Fibroblast of lung (primary cell): ENCODE data around the gene SNX33. TPM values are rescaled to one million over a fixed set of nuclear protein-coding genes. Genes with fewer than 3 reads are reported as not detected.

Source experiments
- DNase-seq, 2 donors: peaks; one replicate each; pipeline versions ENCODE4 v3.0.0 to v3.0.0-alpha.2; 2010; ENCODE audit warnings: low read depth in 2 of 2
- H2AFZ ChIP-seq: 2 replicates; pipeline ENCODE4 v1.5.1; 2012; ENCODE audit warnings: low read length, control low read depth, inconsistent platforms
- H3K27ac ChIP-seq: 2 replicates; pipeline ENCODE4 v1.5.1; 2011; ENCODE audit warnings: low read length, control low read depth; ENCODE audit not compliant: insufficient read depth
- H3K27me3 ChIP-seq: 2 replicates; pipeline ENCODE4 v1.5.1; 2011; ENCODE audit warnings: mild to moderate bottlenecking, low read length; ENCODE audit not compliant: control insufficient read depth, insufficient read depth
- H3K36me3 ChIP-seq: 2 replicates; pipeline ENCODE4 v1.5.1; 2011; ENCODE audit warnings: low read length; ENCODE audit not compliant: control insufficient read depth, insufficient read depth
- H3K4me1 ChIP-seq: 2 replicates; pipeline ENCODE4 v1.5.1; 2011; ENCODE audit warnings: low read length; ENCODE audit not compliant: control insufficient read depth, insufficient read depth; ENCODE audit errors: extremely low read depth
- H3K4me2 ChIP-seq: 2 replicates; pipeline ENCODE4 v1.5.1; 2011; ENCODE audit warnings: low read length, control low read depth; ENCODE audit not compliant: insufficient read depth; ENCODE audit errors: extremely low read depth
- H3K4me3 ChIP-seq, 4 experiments: fragments of 200-600 bp in 1 of 4; sonication (generic) in 1 of 4; replicated peaks in 1 of 4; 2 replicates each; pipeline ENCODE4 v1.5.1; 2011 to 2016; ENCODE audit warnings: low read length in 4 of 4, low read depth in 3 of 4, mild to moderate bottlenecking in 3 of 4, control low read depth in 2 of 4, inconsistent platforms in 1 of 4, mixed read lengths in 1 of 4; ENCODE audit not compliant: insufficient read depth in 1 of 4; ENCODE audit errors: control extremely low read depth in 1 of 4
- H3K79me2 ChIP-seq: 2 replicates; pipeline ENCODE4 v1.5.1; 2012; ENCODE audit warnings: mild to moderate bottlenecking, low read length, inconsistent platforms; ENCODE audit not compliant: control insufficient read depth, insufficient read depth
- H3K9ac ChIP-seq: 2 replicates; pipeline ENCODE4 v1.5.1; 2011; ENCODE audit warnings: mild to moderate bottlenecking, low read length, control low read depth; ENCODE audit not compliant: insufficient read depth
- H3K9me3 ChIP-seq: 2 replicates; pipeline ENCODE4 v1.5.1; 2012; ENCODE audit warnings: low read depth, low read length; ENCODE audit not compliant: control insufficient read depth, insufficient read depth
- H4K20me1 ChIP-seq: 2 replicates; pipeline ENCODE4 v1.5.1; 2011; ENCODE audit warnings: low read length; ENCODE audit not compliant: control insufficient read depth, insufficient read depth; ENCODE audit errors: extremely low read depth
- CTCF ChIP-seq, 2 donors: IDR thresholded peaks in 1 of 2; conservative IDR thresholded peaks in 1 of 2; 1 replicate in 1 of 2; 2 replicates in 1 of 2; pipeline ENCODE4 v1.5.1; 2011 to 2012; ENCODE audit warnings: low read length in 2 of 2, control low read depth in 1 of 2, inconsistent platforms in 1 of 2, low read depth in 1 of 2, mild to moderate bottlenecking in 1 of 2
- EZH2 ChIP-seq: IDR thresholded peaks from 2 replicates; pipeline ENCODE4 v1.5.1; 2012; ENCODE audit warnings: low read length, control low read depth, mild to moderate bottlenecking; ENCODE audit errors: missing control alignments
- polyA plus RNA-seq, 2 donors: library from polyadenylated mRNA; depleted of rRNA in 1 of 2; stranded (reverse) in 1 of 2; unstranded in 1 of 2; fragments of >200 nt; gene quantifications; 2 replicates each; pipeline ENCODE4 v1.2.1, GENCODE V29; 2011 to 2012; ENCODE audit warnings: missing spikeins in 1 of 2
- total RNA-seq: library from RNA; depleted of rRNA; stranded (reverse); fragments of >200 nt; gene quantifications from 2 replicates; pipeline ENCODE4 v1.2.1, GENCODE V29; 2014

The SNX33 gene
- total and polyA plus RNA-seq, 2 donors (not counting 1 experiment from before 2014, with no cell fraction given), result 17.5 to 24.6 TPM

GRCh38 chr15:75695634-75696310 lies 48.1 kb downstream of the SNX33 start:
- no peaks in the 10 kb centered on the region for H3K36me3 ChIP-seq
- H3K27me3 ChIP-seq, result no peaks in the 10 kb centered on the region
- H3K4me1 ChIP-seq, result peaks cover 51% of the 10 kb centered on the region
- no peak for TF ChIP-seq EZH2
- no peak for TF ChIP-seq CTCF (conservative IDR thresholded peaks at IDR 0.05 in 1 of 2, IDR thresholded peaks at IDR 0.05 in 1 of 2; ENCODE audit: low read depth in 1 of 2, low read length in 2 of 2)
- peak overlapping the region; percentile 97 for H3K27ac ChIP-seq
- no peak overlapping the region for H3K4me3 ChIP-seq
- no peak overlapping the region for H2AFZ ChIP-seq
- peaks cover 6% of the 10 kb centered on the region for H3K79me2 ChIP-seq
- no peak overlapping the region for H3K4me2 ChIP-seq
- H3K9ac ChIP-seq, result no peak overlapping the region
- no peak for DNase-seq
- H3K9me3 ChIP-seq, result no peaks in the 10 kb centered on the region
- H4K20me1 ChIP-seq, result no peaks in the 10 kb centered on the region

- H4K20me1 ChIP-seq, result no peaks in the 10 kb centered on the region
- no peaks in the 10 kb centered on the region for H3K27me3 ChIP-seq
- H3K4me1 ChIP-seq, result peaks cover 56% of the 10 kb centered on the region
- no peak overlapping the region for H3K4me3 ChIP-seq
- peaks cover 6% of the 10 kb centered on the region for H3K79me2 ChIP-seq
- no peaks in the 10 kb centered on the region for H3K36me3 ChIP-seq
- no peak overlapping the region for H3K4me2 ChIP-seq
- no peaks in the 10 kb centered on the region for H3K9me3 ChIP-seq
- H2AFZ ChIP-seq, result no peak overlapping the region
- peak overlapping the region; percentile 16 for H3K27ac ChIP-seq
- TF ChIP-seq CTCF (conservative IDR thresholded peaks at IDR 0.05 in 1 of 2, IDR thresholded peaks at IDR 0.05 in 1 of 2; ENCODE audit: low read depth in 1 of 2, low read length in 2 of 2) (no peak), EZH2 (no peak)
- DNase-seq, result no peak
- H3K9ac ChIP-seq, result no peak overlapping the region
Measured at GRCh38 chr15:75696311-75696720, 48.6 kb downstream of the SNX33 start.

GRCh38 chr15:75696854-75697259 lies 49.1 kb downstream of the SNX33 start:
- TF ChIP-seq EZH2, result no peak
- TF ChIP-seq CTCF (conservative IDR thresholded peaks at IDR 0.05 in 1 of 2, IDR thresholded peaks at IDR 0.05 in 1 of 2; ENCODE audit: low read depth in 1 of 2, low read length in 2 of 2), result no peak
- Histone ChIP-seq H3K79me2 (peaks cover 6% of the 10 kb centered on the region), H3K9ac (no peak overlapping the region), H3K9me3 (no peaks in the 10 kb centered on the region), H3K27me3 (no peaks in the 10 kb centered on the region), H3K27ac (peak overlapping the region; percentile 26), H3K36me3 (no peaks in the 10 kb centered on the region), H2AFZ (no peak overlapping the region), H3K4me2 (no peak overlapping the region), H3K4me1 (peaks cover 60% of the 10 kb centered on the region), H3K4me3 (no peak overlapping the region), H4K20me1 (no peaks in the 10 kb centered on the region)
- no peak for DNase-seq
